SHP77 treated with DMSO at 0.1 percent for 48 hours (cell line): ENCODE measurements around the gene ZBTB7B.
A peak's percentile ranks its signal among the peaks of the same experiment; 100 is the strongest.
"Not testable (repeated sequence)": the region's sequence is repeated elsewhere in the genome, so short reads cannot be mapped to it uniquely, and the experiment has no call there.

Experiments
- DNase-seq: peaks from one replicate; lab custom pipeline; 2025; lab: John Stamatoyannopoulos, UW

The ZBTB7B gene

DNA sequence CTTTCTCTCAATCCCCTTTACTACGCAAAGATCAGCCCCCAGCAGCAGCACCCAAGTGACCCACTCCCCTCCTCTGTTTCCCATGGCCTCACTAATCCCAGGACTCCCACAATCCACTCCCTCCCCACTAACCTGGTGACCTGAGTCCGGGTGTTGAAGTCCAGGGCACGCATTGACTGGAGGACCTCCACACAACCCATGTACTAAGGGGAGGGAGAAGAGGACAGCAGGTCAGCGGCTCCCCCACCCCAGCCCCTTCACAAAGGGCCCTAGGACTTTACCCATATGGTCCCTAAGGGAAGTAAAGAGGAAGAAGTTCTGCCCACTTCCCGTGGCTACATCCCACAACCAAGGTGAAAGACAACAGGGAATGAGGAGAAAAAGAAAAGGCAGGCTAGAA, 33.4 kb upstream of the ZBTB7B start:
- no peak for DNase-seq

DNA sequence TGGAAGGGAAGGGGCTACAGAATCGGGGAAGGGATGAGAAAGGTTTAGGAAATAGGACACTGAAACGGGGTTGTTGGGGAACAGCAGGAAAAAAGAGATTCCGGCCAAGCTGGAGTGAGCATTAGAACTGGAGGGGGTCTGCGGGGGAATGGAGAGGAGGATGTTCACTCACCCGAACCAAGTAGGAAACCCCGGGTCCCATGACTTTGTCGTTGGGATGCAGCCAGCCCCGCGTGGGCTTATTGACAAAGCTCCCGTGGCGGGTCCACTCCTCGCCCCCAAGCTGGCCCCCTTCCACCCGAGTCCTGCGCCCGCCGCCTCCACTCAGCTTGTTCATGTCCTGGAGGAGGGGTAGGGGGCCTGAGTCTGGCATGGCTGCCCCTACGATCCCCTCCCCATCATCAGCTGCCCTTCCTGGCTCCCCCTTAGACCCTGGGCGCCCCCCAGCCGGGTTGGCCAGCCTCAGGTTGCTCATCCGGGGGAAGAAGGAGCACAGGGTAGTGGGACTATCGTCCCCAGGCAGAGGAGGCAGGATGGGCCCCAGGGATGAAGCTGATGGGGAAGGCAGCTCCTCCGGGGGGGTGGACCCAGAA, 32.6 kb upstream of the ZBTB7B start:
- no peak for DNase-seq

DNA sequence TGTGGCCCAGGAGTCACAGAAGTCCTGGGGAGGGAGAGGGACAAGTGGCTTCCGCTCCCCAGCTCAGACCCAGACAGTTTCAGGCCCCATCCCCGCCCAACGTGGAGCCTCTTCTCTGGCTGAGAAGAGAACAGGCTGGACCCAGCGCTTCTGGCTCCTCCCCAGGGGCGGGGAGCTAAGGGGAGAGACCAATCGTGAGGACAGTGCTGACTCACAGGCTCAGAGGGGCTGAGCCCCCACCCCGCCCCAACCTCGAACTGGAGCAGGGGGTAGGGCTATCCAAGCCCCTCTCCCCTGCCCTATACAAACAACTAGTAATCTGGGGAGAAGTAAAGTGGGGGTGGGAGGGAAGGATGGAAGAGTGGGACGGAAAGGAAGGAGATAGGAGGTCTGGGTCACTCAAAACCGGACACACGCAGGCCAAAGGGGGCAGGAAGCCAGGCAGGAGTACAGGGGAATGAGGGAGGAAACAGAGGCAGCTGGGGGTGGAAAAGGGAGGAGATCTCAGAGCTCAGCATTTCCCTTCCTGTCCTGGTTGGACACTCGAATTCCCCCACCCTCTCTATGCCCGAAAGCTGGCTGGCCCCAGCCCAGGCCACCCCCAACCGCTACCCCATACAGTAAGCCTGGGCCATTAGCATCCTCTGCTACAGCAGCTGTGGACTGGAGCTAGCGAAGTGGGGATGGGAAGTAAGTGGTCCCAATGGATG, 31.8 kb upstream of the ZBTB7B start, which contains the start of gene SHC1:
Gene SHC1, minus strand, starts transcription at position 117 of the 710 bp plus-strand sequence. CDS start 221 bp downstream, outside the sequence.
- DNase-seq: peak; percentile 95

DNA sequence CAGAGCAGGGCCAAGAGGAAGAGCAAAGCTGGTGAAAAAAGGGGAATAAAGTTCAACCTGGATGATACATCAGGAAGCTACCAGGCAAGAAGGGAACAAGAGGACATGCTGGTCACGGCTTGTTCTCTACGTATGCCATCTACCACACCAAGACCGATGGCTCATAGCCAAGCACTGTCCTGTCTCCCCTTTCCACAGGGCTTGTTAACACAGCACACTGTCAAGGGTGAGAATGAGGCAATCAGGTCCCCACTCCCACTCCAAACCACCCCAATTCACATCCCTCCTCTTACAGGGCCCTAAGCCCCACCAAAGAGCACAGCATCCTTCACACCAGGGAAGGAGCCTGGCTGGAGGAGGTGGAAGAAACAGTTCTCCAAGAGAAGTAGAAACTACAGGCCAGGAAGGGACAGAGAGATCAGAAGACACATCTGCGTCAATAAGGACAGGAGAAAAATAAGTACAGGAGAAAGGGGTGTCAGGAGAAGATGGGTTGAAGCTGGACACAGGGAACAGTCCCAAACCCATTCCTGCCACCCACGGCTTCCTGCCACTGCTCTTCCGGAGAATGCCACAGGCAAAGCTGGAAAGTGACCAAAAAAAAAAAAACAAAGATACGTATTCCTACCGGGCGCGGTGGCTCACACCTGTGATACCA, 31.1 kb upstream of the ZBTB7B start:
- peak; percentile 65 for DNase-seq

DNA sequence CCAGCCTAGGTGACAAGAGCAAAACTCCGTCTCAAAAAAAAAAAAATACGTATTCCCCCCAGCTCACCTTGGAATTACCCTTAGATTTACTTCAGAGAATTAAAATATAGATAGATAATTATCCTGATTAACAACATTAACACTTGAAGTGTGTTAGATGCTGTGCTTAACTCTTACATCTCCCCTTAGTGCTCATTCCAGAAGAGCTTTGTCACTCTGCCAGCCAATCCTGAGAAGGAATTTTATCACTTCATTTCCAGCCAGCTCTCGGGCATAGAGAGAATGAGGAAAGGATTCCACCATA, 30.4 kb upstream of the ZBTB7B start:
- DNase-seq: no peak

DNA sequence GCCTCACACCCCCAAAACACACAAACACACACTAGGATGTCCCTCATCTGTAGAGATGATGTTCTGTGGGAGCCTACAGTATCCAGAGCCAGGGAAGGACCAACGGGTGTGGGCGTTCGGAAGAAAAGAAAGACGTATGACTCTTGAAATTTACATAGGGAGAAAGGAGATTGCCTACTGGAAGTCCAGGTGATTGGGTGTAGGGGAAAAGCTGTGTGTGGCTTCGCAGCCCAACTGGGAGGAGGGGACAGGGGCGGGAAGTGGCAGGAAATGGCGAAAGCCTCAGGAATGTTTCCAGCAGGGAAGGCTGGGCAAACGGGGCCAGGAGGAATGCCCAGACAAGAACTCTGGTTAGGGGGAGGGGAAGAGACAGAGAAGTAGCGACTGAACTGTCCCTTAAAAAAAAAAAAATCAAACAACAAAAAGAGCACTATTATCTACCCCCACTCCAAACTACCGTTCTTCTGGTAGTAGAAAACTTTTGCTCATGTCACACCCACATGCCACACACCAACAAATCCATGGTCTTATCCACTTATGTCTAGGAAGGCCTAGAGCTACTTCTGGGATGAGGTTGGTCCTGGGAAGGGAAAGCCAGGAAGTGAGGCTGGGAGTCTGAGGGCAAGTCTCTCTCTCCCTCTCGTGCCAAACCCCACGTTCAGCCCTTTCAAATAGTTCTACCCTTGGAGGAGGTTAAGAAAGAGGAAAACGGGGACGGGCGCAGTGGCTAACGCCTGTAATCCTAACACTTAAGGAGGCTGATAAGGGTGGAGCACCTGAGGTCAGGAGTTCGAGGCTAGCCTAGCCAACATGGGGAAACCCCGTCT, 29.9 kb upstream of the ZBTB7B start:
- DNase-seq: peak; percentile 36

DNA sequence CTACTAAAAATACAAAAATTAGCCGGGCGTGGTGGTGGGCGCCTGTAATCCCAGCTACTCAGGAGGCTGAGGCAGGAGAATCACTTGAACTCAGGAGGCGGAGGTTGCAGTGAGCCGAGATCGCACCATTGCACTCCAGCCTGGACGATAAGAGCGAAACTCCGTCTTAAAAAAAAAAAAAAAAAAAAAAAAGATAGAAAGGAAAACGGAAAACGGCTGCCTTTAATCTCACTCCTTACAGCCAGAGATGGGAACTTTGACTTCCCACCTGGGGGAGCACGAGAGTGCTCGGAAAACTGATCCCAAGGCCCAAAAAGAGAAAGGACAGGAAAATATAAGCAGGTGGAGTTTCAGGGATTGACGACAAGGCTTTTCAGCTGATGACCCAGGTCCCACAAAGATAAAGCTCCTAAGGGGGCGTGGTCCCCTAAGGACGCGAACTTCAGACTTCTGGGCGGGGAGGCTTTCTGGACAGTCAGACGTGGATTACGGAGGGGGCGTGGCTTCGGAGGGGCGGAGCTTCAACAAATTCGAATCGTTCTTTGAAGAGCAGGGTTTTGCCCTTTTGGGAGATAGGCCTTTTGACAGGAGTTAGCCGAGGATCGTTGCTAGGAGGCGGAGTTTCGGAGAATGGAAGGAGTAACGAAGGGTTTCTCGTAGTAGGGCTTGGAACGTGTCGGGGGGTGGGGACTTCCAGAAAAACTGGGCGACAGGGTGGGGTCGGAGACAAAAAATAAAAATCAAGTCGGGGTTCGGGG, 29.1 kb upstream of the ZBTB7B start:
- DNase-seq: peak; percentile 91

DNA sequence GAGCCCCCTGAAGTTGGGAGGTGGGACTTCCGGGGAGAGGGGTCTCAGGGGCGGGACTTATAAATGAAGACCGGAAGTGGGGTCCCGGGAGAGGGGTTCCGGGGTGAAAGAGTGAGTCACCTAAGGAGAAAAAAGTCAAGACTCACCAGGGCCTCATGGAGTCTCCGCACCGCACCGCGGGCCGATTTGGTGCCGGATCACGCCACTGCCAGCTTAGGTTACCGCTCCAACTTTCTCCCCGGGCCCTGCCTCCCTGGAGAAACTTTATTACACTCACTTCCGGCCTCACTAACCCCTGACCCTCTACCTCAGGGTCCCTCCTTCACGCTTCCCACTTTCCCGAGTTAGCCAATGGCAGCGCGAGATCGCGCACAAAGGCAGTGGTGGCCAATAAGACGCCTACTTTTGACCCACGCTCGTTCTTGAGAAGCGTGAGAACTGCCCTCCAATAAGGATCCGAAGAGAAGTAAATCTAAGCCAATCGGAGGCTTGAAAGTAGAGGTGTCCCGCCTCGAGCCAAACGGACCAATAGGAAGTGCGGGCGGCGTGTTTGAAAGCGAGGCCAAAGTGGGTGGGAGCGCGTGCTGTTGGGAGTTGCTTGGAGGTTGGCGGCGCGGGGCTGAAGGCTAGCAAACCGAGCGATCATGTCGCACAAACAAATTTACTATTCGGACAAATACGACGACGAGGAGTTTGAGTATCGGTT, 28.3 kb upstream of the ZBTB7B start, which contains the start of gene CKS1B:
Gene CKS1B, plus strand, starts transcription at position 580 of the 706 bp plus-strand sequence. Its CDS starts 65 bp downstream, at position 645.
- DNase-seq: peak; percentile 100

DNA sequence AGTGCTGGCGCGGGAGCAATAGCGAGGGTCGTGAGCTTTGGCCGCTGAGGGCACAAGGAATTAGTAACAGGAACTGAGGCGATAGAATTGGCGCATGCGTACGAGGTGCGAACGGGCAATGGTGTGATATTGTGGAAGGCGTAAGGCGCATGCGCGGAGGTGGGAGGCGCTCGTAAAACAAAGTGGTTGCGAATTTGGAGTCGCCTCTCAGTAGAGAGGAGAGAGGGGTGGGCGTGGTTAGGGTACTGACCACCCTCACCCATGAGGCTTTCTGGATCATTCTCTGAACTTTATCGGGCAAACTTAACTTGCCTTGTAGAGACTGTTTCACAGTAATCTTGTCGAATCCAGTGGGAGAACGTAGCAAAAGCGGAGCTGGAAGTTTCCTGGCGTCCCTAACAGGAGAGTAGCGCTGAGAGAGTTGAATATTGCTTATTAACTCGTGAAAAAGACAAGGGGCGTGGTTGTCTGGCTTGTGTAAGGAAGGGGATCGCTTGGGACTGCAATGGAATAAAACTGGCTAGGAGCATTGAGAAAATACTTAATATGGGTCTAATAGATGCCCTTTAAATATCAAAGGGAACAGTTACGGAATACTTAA, 27.7 kb upstream of the ZBTB7B start:
- DNase-seq: peak; percentile 100

DNA sequence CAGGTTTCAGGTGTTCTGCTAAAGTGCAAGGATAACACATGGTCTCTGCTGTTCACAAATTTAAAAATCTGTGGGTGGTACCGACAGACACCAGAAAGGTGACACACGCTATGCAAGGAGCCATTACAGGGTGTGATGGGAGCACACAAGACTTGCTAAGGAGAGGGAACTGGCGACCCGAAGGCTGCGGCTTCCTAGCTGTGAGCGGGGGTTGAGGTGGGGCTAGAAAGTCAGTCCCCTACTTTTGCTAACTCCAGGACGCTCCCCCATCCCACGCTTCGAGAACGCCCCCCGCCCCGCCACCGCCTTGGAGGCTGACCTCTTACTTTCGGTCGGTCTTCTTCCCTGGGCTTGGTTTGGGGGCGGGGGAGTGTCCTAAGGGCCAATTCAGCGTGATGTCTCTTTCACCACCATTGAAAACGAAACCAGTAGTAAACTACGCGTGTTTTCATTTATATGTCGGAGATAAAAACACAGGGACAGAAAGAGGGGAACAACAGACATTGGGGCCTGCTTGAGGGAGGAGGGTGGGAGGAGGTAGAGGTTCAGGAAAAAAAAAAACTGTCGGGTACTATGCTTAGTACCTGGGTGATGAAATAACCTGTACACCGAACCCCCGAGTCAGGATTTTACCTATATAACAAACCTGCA, 27.1 kb upstream of the ZBTB7B start:
- no peak for DNase-seq

DNA sequence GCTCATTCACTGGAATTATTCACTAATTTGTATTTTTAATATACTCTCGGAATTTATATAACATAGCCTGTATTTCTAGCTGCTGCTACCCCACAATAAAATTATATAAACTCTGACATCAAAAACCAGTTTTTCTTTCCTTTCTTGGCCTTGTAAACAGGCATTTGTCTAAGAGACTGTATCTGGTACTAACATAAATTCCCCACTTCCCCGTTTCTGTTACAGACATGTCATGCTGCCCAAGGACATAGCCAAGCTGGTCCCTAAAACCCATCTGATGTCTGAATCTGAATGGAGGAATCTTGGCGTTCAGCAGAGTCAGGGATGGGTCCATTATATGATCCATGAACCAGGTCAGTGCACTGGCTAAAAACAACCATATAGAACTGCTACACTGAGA, 24.8 kb upstream of the ZBTB7B start:
- not testable (repeated sequence) for DNase-seq

DNA sequence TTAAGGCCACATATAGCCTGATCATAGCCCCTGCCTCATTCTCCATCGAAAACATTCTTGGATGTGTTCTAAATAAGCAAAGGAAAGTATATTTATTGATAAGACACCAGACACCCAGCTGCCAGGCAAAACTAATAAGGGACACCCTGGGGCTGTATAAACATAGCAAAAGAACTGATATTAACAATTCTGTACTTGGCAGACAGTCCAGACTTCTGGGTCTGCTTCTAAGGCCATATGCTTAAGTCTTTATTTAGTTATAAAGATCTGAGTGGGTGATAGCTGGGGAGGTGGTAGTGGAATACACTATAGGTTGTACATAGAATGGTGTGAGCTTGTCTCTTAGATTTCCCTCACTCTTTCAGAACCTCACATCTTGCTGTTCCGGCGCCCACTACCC, 24.2 kb upstream of the ZBTB7B start:
- DNase-seq: no peak

DNA sequence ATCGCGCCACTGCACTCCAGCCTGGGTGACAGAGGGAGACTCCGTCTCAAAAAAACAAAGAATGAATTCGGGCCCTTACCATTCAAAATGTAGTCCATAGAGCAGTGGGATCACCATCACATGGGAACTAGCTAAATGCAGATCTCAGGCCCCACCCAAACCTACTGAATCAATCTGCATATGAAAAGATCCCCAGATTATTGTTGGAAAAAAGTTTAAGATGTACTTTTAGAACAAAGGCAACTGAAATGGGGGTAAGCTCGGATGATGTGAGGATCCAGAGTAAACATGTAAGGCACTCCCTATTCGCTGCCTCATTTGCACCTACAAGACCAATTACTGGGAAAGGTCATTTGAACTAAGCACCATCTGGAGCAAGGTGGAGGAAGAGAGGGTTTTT, 20.3 kb upstream of the ZBTB7B start:
- DNase-seq: peak; percentile 65

DNA sequence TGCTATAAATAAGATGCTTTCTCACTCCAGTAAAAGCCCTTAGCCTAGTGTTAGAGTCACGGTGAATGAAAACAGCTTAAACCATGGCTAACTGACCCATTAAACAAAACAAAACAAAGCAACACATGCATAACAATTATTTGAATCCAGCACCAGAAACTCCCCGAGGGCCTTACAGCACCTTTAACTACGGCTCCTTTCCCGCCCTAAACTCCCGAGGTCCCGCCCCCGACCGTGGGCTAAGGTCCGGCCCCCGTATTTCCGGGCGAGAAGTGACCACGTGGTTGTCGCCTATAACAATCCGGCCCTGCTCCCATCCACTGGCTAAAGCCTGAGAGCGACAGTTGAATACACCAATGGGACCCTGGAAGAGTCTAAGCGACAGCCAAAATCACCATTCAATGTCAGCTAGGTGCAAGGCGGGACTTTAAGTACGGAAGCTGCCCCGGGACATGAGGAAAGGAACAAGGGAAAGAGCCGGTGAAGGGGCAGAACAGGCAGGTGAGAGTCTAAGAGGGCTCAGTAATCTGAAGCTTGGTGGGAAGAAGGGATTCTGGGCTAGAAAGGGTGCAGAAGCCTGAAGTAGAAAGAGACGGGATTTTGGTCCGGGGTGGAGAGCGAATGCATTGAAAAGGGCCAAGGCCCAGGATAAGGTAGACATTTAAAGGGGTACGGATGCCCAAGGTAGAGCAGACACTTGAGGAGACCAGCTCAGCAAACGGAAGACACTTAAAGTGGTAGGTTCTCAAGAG, 19.5 kb upstream of the ZBTB7B start, which contains the start of gene FLAD1:
Gene FLAD1, plus strand, starts transcription at position 448 of the 752 bp plus-strand sequence. CDS start 351 bp downstream, outside the sequence.
- peak; percentile 100 for DNase-seq

DNA sequence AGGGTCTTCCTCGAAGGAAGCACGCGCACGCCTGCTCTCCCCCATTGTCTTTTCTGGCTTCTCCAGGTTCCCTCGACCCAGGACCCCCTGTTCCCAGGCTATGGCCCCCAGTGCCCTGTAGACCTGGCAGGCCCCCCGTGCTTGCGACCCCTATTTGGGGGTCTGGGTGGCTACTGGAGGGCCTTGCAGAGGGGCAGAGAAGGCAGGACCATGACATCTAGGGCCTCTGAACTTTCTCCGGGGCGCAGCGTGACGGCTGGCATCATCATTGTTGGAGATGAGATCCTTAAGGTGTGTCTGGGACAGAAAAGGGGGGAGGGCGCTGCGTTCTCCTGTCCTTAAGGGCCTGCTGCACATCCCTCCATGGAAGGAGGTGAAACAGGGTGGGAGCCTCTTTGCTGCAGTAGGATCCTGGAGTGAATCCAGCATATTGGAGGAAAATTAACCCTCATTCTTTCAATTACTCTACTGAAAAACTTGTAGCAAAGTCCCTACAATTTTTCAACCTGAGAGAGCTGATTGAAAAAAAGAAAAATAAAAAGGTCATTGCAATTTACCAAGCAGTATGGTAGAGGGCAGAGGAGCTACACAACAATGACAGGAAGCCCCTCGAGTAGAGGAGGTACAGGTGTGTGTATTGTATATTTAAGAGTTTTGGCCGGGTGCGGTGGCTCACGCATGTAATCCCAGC, 18.7 kb upstream of the ZBTB7B start:
- DNase-seq: no peak

DNA sequence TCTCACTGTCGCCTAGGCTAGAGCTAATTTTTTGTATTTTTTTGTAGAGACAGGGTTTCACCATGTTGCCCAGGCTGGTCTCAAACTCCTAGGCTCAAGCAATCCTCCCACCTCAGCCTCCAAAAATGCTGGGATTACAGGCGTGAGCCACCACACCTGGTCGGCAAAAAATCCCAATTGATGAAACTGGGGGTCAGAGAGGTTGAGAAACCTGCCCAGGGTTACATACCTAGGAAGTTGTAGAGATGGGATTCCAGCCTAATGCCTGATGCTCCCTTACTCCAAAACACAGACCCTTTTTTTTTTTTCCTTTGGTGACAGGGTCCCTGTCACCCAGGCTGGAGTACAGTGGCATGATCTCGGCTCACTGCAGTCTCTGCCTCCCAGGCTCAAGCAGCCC, 15.9 kb upstream of the ZBTB7B start:
- not testable (repeated sequence) for DNase-seq

DNA sequence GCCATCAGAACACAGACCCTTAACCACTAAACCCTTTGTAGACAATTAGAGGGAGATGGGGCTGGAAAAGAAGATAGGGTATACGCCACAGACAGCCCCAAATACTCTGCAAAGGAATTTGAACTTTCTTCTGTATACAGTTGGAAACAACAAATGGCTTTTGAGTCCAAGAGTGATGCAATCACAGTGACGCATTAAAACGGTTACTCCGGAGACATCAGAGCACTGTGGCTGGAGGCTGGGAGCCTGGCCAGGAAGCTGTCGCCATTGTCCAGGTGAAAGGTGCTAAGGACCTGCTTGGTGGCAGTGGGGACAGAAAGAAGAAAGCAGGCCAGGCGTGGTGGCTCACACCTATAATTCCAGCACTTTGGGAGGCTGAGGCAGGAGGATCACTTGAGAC, 15.3 kb upstream of the ZBTB7B start:
- no peak for DNase-seq
